HepG2 (cell line): ENCODE measurements around the gene VAC14. TPM values are rescaled to one million over a fixed set of nuclear protein-coding genes. Genes with fewer than 3 reads are reported as not detected.

Experiments
- ATAC-seq: fragments of 200-7000 bp; cut with Tn5 transposase; 3 replicates; pipeline ENCODE4 v1.9.1; 2020; ENCODE audit warnings: mild to moderate bottlenecking, moderate library complexity
- BruUV-seq: library from RNA; stranded (reverse); fragments of 400-500 nt; replicated peaks from 2 replicates; lab custom pipeline; 2021; lab: Mats Ljungman, UMichigan
- CTCF ChIA-PET: fragments of 300-600 bp; formaldehyde crosslinking; extraction: SDS; loops from one replicate; lab custom pipeline; 2021; ENCODE audit warnings: low total read pairs, inconsistent platforms, low intra/inter-chr PET ratio; lab: Yijun Ruan, JAX
- POLR2A ChIA-PET: fragments of 350-600 bp; sonication (Branson Sonifier 250); formaldehyde crosslinking; loops from one replicate; lab custom pipeline; 2020; ENCODE audit warnings: antibody characterized with exemption, inconsistent platforms; lab: Yijun Ruan, JAX
- DNase-seq: peaks from one replicate; pipeline ENCODE4 v3.0.0-alpha.2; 2015; ENCODE audit warnings: low spot score
- FAIRE-seq: peaks from 3 replicates; lab custom pipeline; 2011; peaks lifted over from hg19 to GRCh38; lab: Jason Lieb, UNC
- H2AFZ ChIP-seq: one replicate; pipeline ENCODE4 v1.6.1; 2011; ENCODE audit warnings: low read length, inconsistent platforms
- H3K27ac ChIP-seq: fragments of 300-600 bp; 3 replicates; pipeline ENCODE4 v1.8.0; 2011; ENCODE audit warnings: mixed run types, mild to moderate bottlenecking, mixed read lengths, low read length, inconsistent platforms; ENCODE audit not compliant: insufficient read depth; ENCODE audit errors: extremely low read length
- H3K27me3 ChIP-seq, 2 experiments: fragments of 200-600 bp in 1 of 2; 2 replicates in 1 of 2; 3 replicates in 1 of 2; pipeline versions ENCODE4 v1.6.0 to v1.8.0; 2011; ENCODE audit warnings: low read length in 2 of 2, mild to moderate bottlenecking in 2 of 2, moderate library complexity in 2 of 2, inconsistent platforms in 1 of 2; ENCODE audit not compliant: insufficient read depth in 2 of 2, control insufficient read depth in 1 of 2
- H3K36me3 ChIP-seq, 2 experiments: fragments of 200-600 bp in 1 of 2; replicated peaks in 1 of 2; 2 replicates in 1 of 2; 3 replicates in 1 of 2; pipeline versions ENCODE4 v1.5.1 to v1.8.0; 2011; ENCODE audit warnings: low read length in 2 of 2, inconsistent platforms in 1 of 2; ENCODE audit not compliant: insufficient read depth in 2 of 2, control insufficient read depth in 1 of 2
- H3K4me1 ChIP-seq: 2 replicates; pipeline ENCODE4 v1.5.1; 2012; ENCODE audit warnings: low read length, inconsistent platforms; ENCODE audit not compliant: insufficient read depth
- H3K4me2 ChIP-seq: 2 replicates; pipeline ENCODE4 v1.6.0; 2011; ENCODE audit warnings: low read depth, low read length, inconsistent platforms
- H3K4me3 ChIP-seq, 3 experiments: fragments of 200-600 bp in 1 of 3; sonication (generic), shearing (Covaris generic) in 1 of 3; replicated peaks in 1 of 3; 2 replicates each; pipeline ENCODE4 v1.5.1; 2011 to 2016; ENCODE audit warnings: low read length in 3 of 3, inconsistent platforms in 2 of 3, low read depth in 2 of 3, mild to moderate bottlenecking in 2 of 3, control low read depth in 1 of 3, mixed read lengths in 1 of 3; ENCODE audit not compliant: insufficient read depth in 1 of 3
- H3K79me2 ChIP-seq: one replicate; pipeline ENCODE4 v1.6.1; 2011; ENCODE audit warnings: low read length, inconsistent platforms; ENCODE audit not compliant: insufficient read depth
- H3K9ac ChIP-seq: 2 replicates; pipeline ENCODE4 v1.6.0; 2011; ENCODE audit warnings: mild to moderate bottlenecking, low read depth, low read length, inconsistent platforms; ENCODE audit not compliant: insufficient read depth
- H3K9me3 ChIP-seq: 2 replicates; pipeline ENCODE4 v1.5.1; 2012; ENCODE audit warnings: mild to moderate bottlenecking, low read length
- H4K20me1 ChIP-seq: 2 replicates; pipeline ENCODE4 v1.6.0; 2011; ENCODE audit warnings: inconsistent platforms, mild to moderate bottlenecking, low read length, moderate library complexity; ENCODE audit not compliant: insufficient read depth
- BCL3 ChIP-seq: sonication (generic); formaldehyde crosslinking; IDR thresholded peaks from 2 replicates; pipeline ENCODE4 v1.5.1; 2020; ENCODE audit warnings: mild to moderate bottlenecking, missing genetic modification reagents, moderate library complexity
- ETV6 ChIP-seq: sonication (generic); formaldehyde crosslinking; conservative IDR thresholded peaks from 2 replicates; pipeline ENCODE4 v1.4.0; 2020; ENCODE audit warnings: missing genetic modification reagents
- HNF4A ChIP-seq: sonication (generic); formaldehyde crosslinking; IDR thresholded peaks from 2 replicates; pipeline ENCODE4 v1.4.0; 2020; ENCODE audit warnings: missing genetic modification reagents
- KLF12 ChIP-seq: sonication (generic); formaldehyde crosslinking; IDR thresholded peaks from 2 replicates; pipeline ENCODE4 v1.4.0; 2020; ENCODE audit warnings: missing genetic modification reagents, borderline replicate concordance
- KLF9 ChIP-seq: IDR thresholded peaks from 2 replicates; pipeline ENCODE4 v1.6.1; 2016; ENCODE audit warnings: low read depth
- POGZ ChIP-seq: sonication (generic); formaldehyde crosslinking; IDR thresholded peaks from 2 replicates; pipeline ENCODE4 v1.4.0; 2020; ENCODE audit warnings: mild to moderate bottlenecking, missing genetic modification reagents
- RBFOX2 ChIP-seq: fragments of 200-400 bp; formaldehyde crosslinking; IDR thresholded peaks from 2 replicates; pipeline ENCODE4 v1.6.1; 2017; ENCODE audit warnings: low read depth, mild to moderate bottlenecking, low read length
- SKI ChIP-seq: fragments of 450-650 bp; IDR thresholded peaks from one replicate; pipeline ENCODE4 v1.6.1; 2018; ENCODE audit warnings: mild to moderate bottlenecking; ENCODE audit not compliant: partially characterized antibody
- TSC22D2 ChIP-seq: sonication (generic); formaldehyde crosslinking; IDR thresholded peaks from 2 replicates; pipeline ENCODE4 v1.5.1; 2020; ENCODE audit warnings: missing genetic modification reagents, mild to moderate bottlenecking, borderline replicate concordance
- ZFP90 ChIP-seq: sonication (generic); formaldehyde crosslinking; IDR thresholded peaks from 2 replicates; pipeline ENCODE4 v1.8.0; 2022; ENCODE audit warnings: missing genetic modification reagents, mild to moderate bottlenecking, inconsistent platforms, borderline replicate concordance
- ZNF430 ChIP-seq: sonication (generic); formaldehyde crosslinking; IDR thresholded peaks from 2 replicates; pipeline ENCODE4 v1.9.0; 2021; ENCODE audit warnings: mild to moderate bottlenecking, missing genetic modification reagents
- ZNF709 ChIP-seq: sonication (generic); formaldehyde crosslinking; IDR thresholded peaks from 2 replicates; pipeline ENCODE4 v1.5.0; 2020; ENCODE audit warnings: mild to moderate bottlenecking, missing genetic modification reagents
- ZNF788 ChIP-seq: sonication (generic); formaldehyde crosslinking; IDR thresholded peaks from 2 replicates; pipeline ENCODE4 v1.5.0; 2020; ENCODE audit warnings: mild to moderate bottlenecking, missing genetic modification reagents, borderline replicate concordance
- WGBS: methylation state at CpG from one replicate; pipeline ENCODE4 v1.1.6; 2017; ENCODE audit warnings: low lambda C conversion rate; 5-methylcytosine and 5-hydroxymethylcytosine counted together
- in situ Hi-C: cut with HindIII; loops from 2 replicates; pipeline ENCODE4 v1.10.0; 2017; ENCODE audit warnings: low pct_unique_long_range_greater_than_20kb; ENCODE audit not compliant: extremely low pct_ligation_motif_present
- intact Hi-C: fragments of 100-400 bp; cut with micrococcal nuclease; formaldehyde crosslinking; loops from one replicate; pipeline ENCODE4 v1.10.0; 2022; ENCODE audit not compliant: unreplicated experiment
- polyA plus RNA-seq, 8 experiments: library from polyadenylated mRNA; depleted of rRNA in 3 of 8; stranded (reverse) in 7 of 8; unstranded in 1 of 8; fragments of >200 nt; fragmentation: Illumina TruSeq in 4 of 8; extraction: Trizol in 4 of 8; gene quantifications; 2 replicates each; pipeline versions ENCODE4 v1.2.1 to v1.2.3, GENCODE V29; 2011 to 2016; ENCODE audit warnings: low read depth in 4 of 8, missing spikeins in 1 of 8, mixed read lengths in 1 of 8; ENCODE audit not compliant: insufficient read depth in 1 of 8
- total RNA-seq, 5 experiments: library from RNA; depleted of rRNA; stranded (reverse); fragments of >200 nt; fragmentation: Illumina TruSeq; extraction: Trizol; gene quantifications; 2 replicates each; pipeline ENCODE4 v1.2.3, GENCODE V29; 2016; ENCODE audit warnings: low read depth in 1 of 5
- TF ChIP-seq, protein P1 (sequence below): sonication (generic); formaldehyde crosslinking; IDR thresholded peaks from 2 replicates; pipeline ENCODE4 v1.5.0; 2020; ENCODE audit warnings: missing genetic modification reagents
- TF ChIP-seq, protein P2 (sequence below): sonication (generic); formaldehyde crosslinking; IDR thresholded peaks from 2 replicates; pipeline ENCODE4 v1.5.0; 2020; ENCODE audit warnings: mild to moderate bottlenecking, missing genetic modification reagents, borderline replicate concordance

Gene VAC14
- total and polyA plus RNA-seq, 2 of the 13 experiments (the other 11 are each of a cell fraction or from before 2014, with no cell fraction given), result 23.5 to 24.6 TPM

DNA sequence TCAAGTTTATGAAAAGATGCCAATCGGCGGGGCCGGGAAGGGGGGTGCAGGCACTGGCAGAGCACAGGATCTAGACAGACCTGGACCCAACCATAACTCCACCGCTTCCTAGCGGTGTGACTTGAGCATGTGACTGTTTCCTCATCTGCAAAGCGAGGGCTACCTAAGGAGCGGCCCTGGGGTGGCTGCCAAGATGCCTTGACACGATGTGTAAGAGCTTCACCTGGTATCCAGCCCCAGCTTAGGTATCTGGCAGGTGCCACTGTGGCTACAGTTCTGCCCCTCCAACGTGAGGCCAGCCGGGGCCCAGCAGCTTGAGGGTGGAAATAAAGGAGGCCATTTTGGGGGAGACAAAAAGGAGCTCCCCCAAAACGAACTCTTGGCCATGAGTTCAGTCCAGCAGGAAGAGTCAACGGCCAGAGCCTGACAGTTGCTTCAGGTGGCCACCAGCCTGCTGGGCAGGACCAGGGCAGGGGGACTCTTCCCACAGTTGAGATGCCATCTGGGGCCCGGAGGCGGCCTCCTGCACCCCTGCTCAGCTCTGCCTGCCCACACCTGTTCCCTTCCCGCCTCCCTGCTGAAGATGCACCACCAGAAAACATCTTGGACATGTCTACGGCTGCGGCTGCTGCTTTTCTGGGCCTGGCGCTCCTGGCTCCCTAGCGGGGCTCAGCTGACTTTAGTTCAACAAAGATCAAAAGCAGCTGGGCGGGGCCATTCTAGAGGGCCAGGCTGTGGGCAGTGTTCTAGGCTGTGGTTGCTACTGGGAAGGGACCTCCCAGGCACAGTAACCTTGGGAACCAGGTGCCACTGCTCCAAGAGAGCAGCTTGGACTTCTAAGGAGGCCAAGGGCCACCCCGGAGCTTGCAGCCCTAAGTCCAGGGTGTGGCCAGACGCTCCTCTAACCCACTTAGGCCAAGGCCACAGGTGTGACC lies 111.7 kb downstream of the VAC14 start:
- Histone ChIP-seq H4K20me1 (0 out of 2 replicates have a peak, but pooled peaks cover 3% of the 10 kb centered on the region), H3K36me3 (no peaks in the 10 kb centered on the region), H3K79me2 (peaks cover 12% of the 10 kb centered on the region), H3K9ac (peak overlapping the region; percentile 45), H3K9me3 (no peaks in the 10 kb centered on the region), H2AFZ (no peak overlapping the region), H3K4me1 (peaks cover 77% of the 10 kb centered on the region), H3K4me3 (peak overlapping the region in 1 of 3 experiments; percentile 45; a peak in 1 of 6 replicates), H3K27ac (peak overlapping the region; percentile 51), H3K4me2 (peak overlapping the region; percentile 67), H3K27me3 (no peaks in the 10 kb centered on the region; a peak in 1 of 5 replicates)
- WGBS, result 45% methylated on average over 20 of the region's 22 CpGs
- intact Hi-C loops, result no loop called here
- BruUV-seq, result no TSS peak
- ChIA-PET CTCF (no interaction called here), POLR2A (interaction anchor here (1.0 to 18.7 kb wide), 10 partner anchors 7 to 82 kb away, joined by 3 to 536 read pairs (median 21); no protein-coding TSS in a partner anchor)
- in situ Hi-C loops, result loop anchor here (5.0 kb wide), 1 partner anchor 38 kb away; no protein-coding TSS in a partner anchor
- DNase-seq (peak; percentile 87), FAIRE-seq (peak; percentile 91), ATAC-seq (peak; percentile 74)
- TF ChIP-seq TSC22D2 (CRISPR knock-in tag), result peak; percentile 20; the same call in 1 of the 2 replicates
- no peak; the same call in 1 of the 2 replicates for TF ChIP-seq BCL3 (CRISPR knock-in tag)
- 0 out of 2 replicates have a peak, but pooled peaks have one; percentile 11 for TF ChIP-seq ZNF709 (CRISPR knock-in tag)
- no peak for TF ChIP-seq ETV6 (CRISPR knock-in tag)
- TF ChIP-seq ZNF788 (CRISPR knock-in tag), result no peak
- TF ChIP-seq ZNF430, result no peak; the same call in 1 of the 2 replicates
- peak; percentile 62; the same call in 1 of the 2 replicates for TF ChIP-seq KLF12 (CRISPR knock-in tag)
- peak; percentile 58; the same call in 1 of the 2 replicates for TF ChIP-seq KLF9 (CRISPR knock-in tag)
- peak; percentile 61; the same call in 1 of the 2 replicates for TF ChIP-seq ZFP90 (CRISPR knock-in tag)
- 0 out of 2 replicates have a peak, but pooled peaks have one; percentile 42 for TF ChIP-seq POGZ (CRISPR knock-in tag)
- peak; percentile 50 for TF ChIP-seq SKI
- TF ChIP-seq, protein P1, sequence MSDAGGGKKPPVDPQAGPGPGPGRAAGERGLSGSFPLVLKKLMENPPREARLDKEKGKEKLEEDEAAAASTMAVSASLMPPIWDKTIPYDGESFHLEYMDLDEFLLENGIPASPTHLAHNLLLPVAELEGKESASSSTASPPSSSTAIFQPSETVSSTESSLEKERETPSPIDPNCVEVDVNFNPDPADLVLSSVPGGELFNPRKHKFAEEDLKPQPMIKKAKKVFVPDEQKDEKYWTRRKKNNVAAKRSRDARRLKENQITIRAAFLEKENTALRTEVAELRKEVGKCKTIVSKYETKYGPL (CRISPR knock-in tag), result no peak
- TF ChIP-seq HNF4A, result peak; percentile 64
- no peak for TF ChIP-seq RBFOX2
- TF ChIP-seq, protein P2, sequence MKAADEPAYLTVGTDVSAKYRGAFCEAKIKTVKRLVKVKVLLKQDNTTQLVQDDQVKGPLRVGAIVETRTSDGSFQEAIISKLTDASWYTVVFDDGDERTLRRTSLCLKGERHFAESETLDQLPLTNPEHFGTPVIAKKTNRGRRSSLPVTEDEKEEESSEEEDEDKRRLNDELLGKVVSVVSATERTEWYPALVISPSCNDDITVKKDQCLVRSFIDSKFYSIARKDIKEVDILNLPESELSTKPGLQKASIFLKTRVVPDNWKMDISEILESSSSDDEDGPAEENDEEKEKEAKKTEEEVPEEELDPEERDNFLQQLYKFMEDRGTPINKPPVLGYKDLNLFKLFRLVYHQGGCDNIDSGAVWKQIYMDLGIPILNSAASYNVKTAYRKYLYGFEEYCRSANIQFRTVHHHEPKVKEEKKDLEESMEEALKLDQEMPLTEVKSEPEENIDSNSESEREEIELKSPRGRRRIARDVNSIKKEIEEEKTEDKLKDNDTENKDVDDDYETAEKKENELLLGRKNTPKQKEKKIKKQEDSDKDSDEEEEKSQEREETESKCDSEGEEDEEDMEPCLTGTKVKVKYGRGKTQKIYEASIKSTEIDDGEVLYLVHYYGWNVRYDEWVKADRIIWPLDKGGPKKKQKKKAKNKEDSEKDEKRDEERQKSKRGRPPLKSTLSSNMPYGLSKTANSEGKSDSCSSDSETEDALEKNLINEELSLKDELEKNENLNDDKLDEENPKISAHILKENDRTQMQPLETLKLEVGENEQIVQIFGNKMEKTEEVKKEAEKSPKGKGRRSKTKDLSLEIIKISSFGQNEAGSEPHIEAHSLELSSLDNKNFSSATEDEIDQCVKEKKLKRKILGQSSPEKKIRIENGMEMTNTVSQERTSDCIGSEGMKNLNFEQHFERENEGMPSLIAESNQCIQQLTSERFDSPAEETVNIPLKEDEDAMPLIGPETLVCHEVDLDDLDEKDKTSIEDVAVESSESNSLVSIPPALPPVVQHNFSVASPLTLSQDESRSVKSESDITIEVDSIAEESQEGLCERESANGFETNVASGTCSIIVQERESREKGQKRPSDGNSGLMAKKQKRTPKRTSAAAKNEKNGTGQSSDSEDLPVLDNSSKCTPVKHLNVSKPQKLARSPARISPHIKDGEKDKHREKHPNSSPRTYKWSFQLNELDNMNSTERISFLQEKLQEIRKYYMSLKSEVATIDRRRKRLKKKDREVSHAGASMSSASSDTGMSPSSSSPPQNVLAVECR (CRISPR knock-in tag), result peak; percentile 51; the same call in 1 of the 2 replicates
